Muscle layer of duodenum (tissue), 2 donors: ENCODE measurements around the gene SCARF2.

Experiments
- H3K27ac ChIP-seq: one replicate; pipeline ENCODE4 v1.7.0; 2013; ENCODE audit warnings: mild to moderate bottlenecking, low read length
- H3K27me3 ChIP-seq: one replicate; pipeline ENCODE4 v1.7.0; 2013; ENCODE audit warnings: low read depth, mild to moderate bottlenecking, control low read depth, low read length
- H3K36me3 ChIP-seq, 2 donors: one replicate each; pipeline ENCODE4 v1.7.0; 2013; ENCODE audit warnings: low read length in 2 of 2, control low read depth in 1 of 2, mild to moderate bottlenecking in 1 of 2; ENCODE audit not compliant: insufficient read depth in 2 of 2, control insufficient read depth in 1 of 2
- H3K4me1 ChIP-seq, 2 donors: one replicate each; pipeline ENCODE4 v1.7.0; 2013; ENCODE audit warnings: low read length in 2 of 2, mild to moderate bottlenecking in 2 of 2, control low read depth in 1 of 2, moderate library complexity in 1 of 2; ENCODE audit not compliant: insufficient read depth in 2 of 2, control insufficient read depth in 1 of 2
- H3K4me3 ChIP-seq, 2 donors: one replicate each; pipeline ENCODE4 v1.7.0; 2013; ENCODE audit warnings: low read length in 2 of 2, low read depth in 1 of 2, mild to moderate bottlenecking in 1 of 2
- H3K9me3 ChIP-seq, 2 donors: one replicate each; pipeline ENCODE4 v1.7.0; 2013; ENCODE audit warnings: low read length in 2 of 2, control low read depth in 1 of 2, mild to moderate bottlenecking in 1 of 2; ENCODE audit not compliant: control insufficient read depth in 1 of 2
- donor health status: healthy.

The SCARF2 gene

GRCh38 chr22:20446383-20446970 lies 8.9 kb upstream of the SCARF2 start:
- no peaks in the 10 kb centered on the region for H3K4me1 ChIP-seq
- H3K36me3 ChIP-seq, result peaks cover 13 to 49% of the 10 kb centered on the region in 2 donors
- no peaks in the 10 kb centered on the region for H3K9me3 ChIP-seq
- H3K4me3 ChIP-seq, result no peak overlapping the region
- no peaks in the 10 kb centered on the region for H3K27me3 ChIP-seq
- H3K27ac ChIP-seq, result no peak overlapping the region

GRCh38 chr22:20444325-20444724 lies 6.7 kb upstream of the SCARF2 start:
- Histone ChIP-seq H3K9me3 (no peaks in the 10 kb centered on the region), H3K27me3 (no peaks in the 10 kb centered on the region), H3K36me3 (peaks cover 10 to 40% of the 10 kb centered on the region in 2 donors), H3K27ac (no peak overlapping the region), H3K4me3 (no peak overlapping the region), H3K4me1 (no peaks in the 10 kb centered on the region)

- Histone ChIP-seq H3K4me3 (no peak overlapping the region), H3K4me1 (peaks cover 0 to 7% of the 10 kb centered on the region in 2 donors), H3K9me3 (no peaks in the 10 kb centered on the region), H3K27ac (no peak overlapping the region), H3K27me3 (no peaks in the 10 kb centered on the region), H3K36me3 (peaks cover 10 to 40% of the 10 kb centered on the region in 2 donors)
Measured at GRCh38 chr22:20442485-20443284, 5.1 kb upstream of the SCARF2 start.

- Histone ChIP-seq H3K36me3 (peaks cover 10 to 40% of the 10 kb centered on the region in 2 donors), H3K4me1 (peaks cover 0 to 12% of the 10 kb centered on the region in 2 donors), H3K27ac (no peak overlapping the region), H3K27me3 (peaks cover 5% of the 10 kb centered on the region), H3K9me3 (no peaks in the 10 kb centered on the region), H3K4me3 (no peak overlapping the region)
Measured at GRCh38 chr22:20441631-20442484, 4.2 kb upstream of the SCARF2 start.

- Histone ChIP-seq H3K4me3 (no peak overlapping the region), H3K27ac (no peak overlapping the region), H3K36me3 (peaks cover 5 to 31% of the 10 kb centered on the region in 2 donors), H3K9me3 (no peaks in the 10 kb centered on the region), H3K27me3 (peaks cover 8% of the 10 kb centered on the region), H3K4me1 (peaks cover 0 to 20% of the 10 kb centered on the region in 2 donors)
Measured at GRCh38 chr22:20440637-20441591, 3.3 kb upstream of the SCARF2 start.

GRCh38 chr22:20439928-20440575 lies 2.4 kb upstream of the SCARF2 start:
- Histone ChIP-seq H3K4me3 (no peak overlapping the region), H3K36me3 (peaks cover 4 to 25% of the 10 kb centered on the region in 2 donors), H3K9me3 (no peaks in the 10 kb centered on the region), H3K27me3 (peaks cover 15% of the 10 kb centered on the region), H3K4me1 (peaks cover 0 to 29% of the 10 kb centered on the region in 2 donors), H3K27ac (no peak overlapping the region)

- Histone ChIP-seq H3K36me3 (peaks cover 3 to 20% of the 10 kb centered on the region in 2 donors), H3K27me3 (peaks cover 15% of the 10 kb centered on the region), H3K9me3 (no peaks in the 10 kb centered on the region), H3K4me3 (no peak overlapping the region), H3K27ac (no peak overlapping the region), H3K4me1 (peaks cover 0 to 32% of the 10 kb centered on the region in 2 donors)
Measured at GRCh38 chr22:20439556-20439927, 1.9 kb upstream of the SCARF2 start.

GRCh38 chr22:20438678-20439492 lies 1.3 kb upstream of the SCARF2 start:
- no peaks in the 10 kb centered on the region for H3K9me3 ChIP-seq
- peaks cover 0 to 32% of the 10 kb centered on the region in 2 donors for H3K4me1 ChIP-seq
- no peak overlapping the region for H3K27ac ChIP-seq
- H3K27me3 ChIP-seq, result peaks cover 15% of the 10 kb centered on the region
- H3K36me3 ChIP-seq, result peaks cover 0 to 14% of the 10 kb centered on the region in 2 donors
- H3K4me3 ChIP-seq, result peak overlapping the region; percentile 44 to 81

- no peaks in the 10 kb centered on the region for H3K9me3 ChIP-seq
- no peak overlapping the region for H3K27ac ChIP-seq
- peaks cover 15% of the 10 kb centered on the region for H3K27me3 ChIP-seq
- peaks cover 0 to 32% of the 10 kb centered on the region in 2 donors for H3K4me1 ChIP-seq
- H3K36me3 ChIP-seq, result peaks cover 0 to 13% of the 10 kb centered on the region in 2 donors
- H3K4me3 ChIP-seq, result peak overlapping the region; percentile 44 to 81
Measured at GRCh38 chr22:20438427-20438677, 727 bp upstream of the SCARF2 start.
